Caco-2 (cell line): ENCODE data around the gene DLEC1. TPM values are rescaled to one million over a fixed set of nuclear protein-coding genes. Genes with fewer than 3 reads are reported as not detected.

ENCODE experiments used
- BruUV-seq: library from RNA; stranded (reverse); fragments of 400-500 nt; replicated peaks from 2 replicates; lab custom pipeline; 2021; lab: Mats Ljungman, UMichigan
- CTCF ChIA-PET: fragments of 300-600 bp; sonication (Branson Sonifier 250); formaldehyde crosslinking; loops from one replicate; lab custom pipeline; 2022; ENCODE audit warnings: antibody characterized with exemption; lab: Charles Lee
- POLR2A ChIA-PET: fragments of 300-600 bp; sonication (Branson Sonifier 250); formaldehyde crosslinking; loops from one replicate; lab custom pipeline; 2022; ENCODE audit warnings: antibody characterized with exemption; lab: Charles Lee
- DNase-seq, 2 experiments: peaks; one replicate each; pipeline versions ENCODE4 v3.0.0 to v3.0.0-alpha.2; 2020 to 2022
- H3K27me3 ChIP-seq: replicated peaks from 2 replicates; pipeline ENCODE4 v1.6.0; 2011; ENCODE audit warnings: low read length; ENCODE audit not compliant: control insufficient read depth, insufficient read depth
- H3K36me3 ChIP-seq: 2 replicates; pipeline ENCODE4 v1.5.1; 2011; ENCODE audit warnings: low read length; ENCODE audit not compliant: control insufficient read depth, insufficient read depth
- H3K4me1 ChIP-seq: fragments of 250-450 bp; sonication (Bioruptor Pico); 2 replicates; pipeline ENCODE4 v1.5.1; 2020; ENCODE audit warnings: mild to moderate bottlenecking
- H3K4me3 ChIP-seq: 2 replicates; pipeline ENCODE4 v1.5.1; 2011; ENCODE audit warnings: low read depth, mild to moderate bottlenecking, control low read depth, low read length
- H3K9me3 ChIP-seq: fragments of 250-450 bp; sonication (Bioruptor Pico); 2 replicates; pipeline ENCODE4 v1.5.1; 2020; ENCODE audit warnings: mild to moderate bottlenecking, moderate library complexity
- H3K27ac Mint-ChIP-seq: one replicate; pipeline ENCODE4 v1.8.0; 2022; ENCODE audit warnings: mixed read lengths; ENCODE audit not compliant: unreplicated experiment
- H3K27me3 Mint-ChIP-seq: one replicate; pipeline ENCODE4 v1.8.0; 2022; ENCODE audit warnings: mixed read lengths; ENCODE audit not compliant: insufficient read depth, unreplicated experiment
- H3K36me3 Mint-ChIP-seq: one replicate; pipeline ENCODE4 v1.8.0; 2022; ENCODE audit warnings: mild to moderate bottlenecking, mixed read lengths; ENCODE audit not compliant: insufficient read depth, unreplicated experiment
- H3K4me1 Mint-ChIP-seq: one replicate; pipeline ENCODE4 v1.8.0; 2022; ENCODE audit warnings: low read depth, mixed read lengths; ENCODE audit not compliant: unreplicated experiment
- H3K4me3 Mint-ChIP-seq: one replicate; pipeline ENCODE4 v1.8.0; 2022; ENCODE audit warnings: mild to moderate bottlenecking, moderate library complexity, mixed read lengths; ENCODE audit not compliant: unreplicated experiment
- H3K9me3 Mint-ChIP-seq: one replicate; pipeline ENCODE4 v1.8.0; 2022; ENCODE audit warnings: mixed read lengths; ENCODE audit not compliant: unreplicated experiment
- CTCF ChIP-seq, 2 experiments: fragments of 200-600 bp in 1 of 2; IDR thresholded peaks; 1 replicate in 1 of 2; 2 replicates in 1 of 2; pipeline versions ENCODE4 v1.5.1 to v1.8.0; 2011 to 2022; ENCODE audit warnings: antibody characterized with exemption in 1 of 2, control low read depth in 1 of 2, inconsistent platforms in 1 of 2, low read depth in 1 of 2, low read length in 1 of 2, mild to moderate bottlenecking in 1 of 2, moderate library complexity in 1 of 2; ENCODE audit not compliant: insufficient read depth in 1 of 2, severe bottlenecking in 1 of 2, unreplicated experiment in 1 of 2
- intact Hi-C: fragments of 100-400 bp; cut with micrococcal nuclease; formaldehyde crosslinking; loops from one replicate; pipeline ENCODE4 v1.10.0; 2022; ENCODE audit not compliant: unreplicated experiment
- total RNA-seq: library from RNA; stranded (reverse); gene quantifications from 2 replicates; pipeline ENCODE4 v1.2.3, GENCODE V29; 2022

DLEC1 gene
- total RNA-seq, 1 experiment from 2014 or later: 0.11 TPM

GRCh38 chr3:38121832-38122461 lies 82.9 kb downstream of the DLEC1 start:
- no TSS peak for BruUV-seq
- Histone ChIP-seq H3K36me3 (peaks cover 18% of the 10 kb centered on the region), H3K9me3 (no peaks in the 10 kb centered on the region), H3K4me1 (peaks cover 31% of the 10 kb centered on the region), H3K27me3 (no peaks in the 10 kb centered on the region), H3K4me3 (no peak overlapping the region)
- intact Hi-C loops: no loop called here
- H3K36me3 Mint-ChIP-seq: peaks cover 93% of the 10 kb centered on the region
- peaks cover 43% of the 10 kb centered on the region for H3K4me1 Mint-ChIP-seq
- no peaks in the 10 kb centered on the region for H3K27me3 Mint-ChIP-seq
- no peak overlapping the region for H3K27ac Mint-ChIP-seq
- no peak for TF ChIP-seq CTCF (IDR thresholded peaks at IDR 0.05; ENCODE audit: insufficient read depth in 1 of 2, low read depth in 1 of 2, low read length in 1 of 2, severe bottlenecking in 1 of 2, unreplicated experiment in 1 of 2)
- no peak for DNase-seq
- POLR2A ChIA-PET: interaction anchor here (1.1 kb wide), 1 partner anchor 43 kb away, joined by 3 read pairs; no protein-coding TSS in a partner anchor
- H3K4me3 Mint-ChIP-seq: no peak overlapping the region
- CTCF ChIA-PET: no interaction called here
- H3K9me3 Mint-ChIP-seq: no peaks in the 10 kb centered on the region

GRCh38 chr3:38122712-38123290 lies 83.8 kb downstream of the DLEC1 start:
- Mint-ChIP-seq H3K27ac (no peak overlapping the region), H3K4me3 (no peak overlapping the region), H3K9me3 (no peaks in the 10 kb centered on the region), H3K36me3 (peaks cover 96% of the 10 kb centered on the region), H3K27me3 (no peaks in the 10 kb centered on the region), H3K4me1 (peaks cover 43% of the 10 kb centered on the region)
- intact Hi-C loops: no loop called here
- Histone ChIP-seq H3K9me3 (no peaks in the 10 kb centered on the region), H3K4me3 (no peak overlapping the region), H3K27me3 (no peaks in the 10 kb centered on the region), H3K36me3 (peaks cover 22% of the 10 kb centered on the region), H3K4me1 (peaks cover 37% of the 10 kb centered on the region)
- ChIA-PET CTCF (no interaction called here), POLR2A (interaction anchor here (1.1 kb wide), 1 partner anchor 42 kb away, joined by 3 read pairs; no protein-coding TSS in a partner anchor)
- no peak for TF ChIP-seq CTCF (IDR thresholded peaks at IDR 0.05; ENCODE audit: insufficient read depth in 1 of 2, low read depth in 1 of 2, low read length in 1 of 2, severe bottlenecking in 1 of 2, unreplicated experiment in 1 of 2)
- BruUV-seq: no TSS peak
- DNase-seq: no peak

- Histone ChIP-seq H3K36me3 (peaks cover 29% of the 10 kb centered on the region), H3K4me3 (no peak overlapping the region), H3K27me3 (no peaks in the 10 kb centered on the region), H3K9me3 (no peaks in the 10 kb centered on the region), H3K4me1 (peaks cover 42% of the 10 kb centered on the region)
- POLR2A ChIA-PET: interaction anchor here (1.7 kb wide), 1 partner anchor 13 kb away, joined by 8 read pairs; the partner anchor contains the start of gene ACAA1
- H3K9me3 Mint-ChIP-seq: no peaks in the 10 kb centered on the region
- TF ChIP-seq CTCF (IDR thresholded peaks at IDR 0.05; ENCODE audit: insufficient read depth in 1 of 2, low read depth in 1 of 2, low read length in 1 of 2, severe bottlenecking in 1 of 2, unreplicated experiment in 1 of 2): no peak
- no peaks in the 10 kb centered on the region for H3K27me3 Mint-ChIP-seq
- CTCF ChIA-PET: no interaction called here
- H3K4me3 Mint-ChIP-seq: no peak overlapping the region
- peaks cover 27% of the 10 kb centered on the region for H3K4me1 Mint-ChIP-seq
- H3K27ac Mint-ChIP-seq: peak overlapping the region; percentile 56
- BruUV-seq: no TSS peak
- peak; percentile 53 to 58 for DNase-seq
- peaks cover 94% of the 10 kb centered on the region for H3K36me3 Mint-ChIP-seq
- intact Hi-C loops: loop anchor here (1.0 kb wide), 1 partner anchor 9 kb away; no protein-coding TSS in a partner anchor
Measured at GRCh38 chr3:38124324-38125122, 85.5 kb downstream of the DLEC1 start.
